ENCODE measurements around the gene GAREM1.
"Not testable (repeated sequence)": the region's sequence is repeated elsewhere in the genome, so short reads cannot be mapped to it uniquely, and the experiment has no call there.

The GAREM1 gene

GRCh38 chr18:32297579-32298170 lies 173.0 kb downstream of the GAREM1 start:
- no peak for TF ChIP-seq CTCF (IDR thresholded peaks at IDR 0.05; ENCODE audit: insufficient read depth, low read length, missing control alignments)
- POLR2A ChIA-PET = no interaction called here
- CTCF ChIA-PET = interaction anchor here (1.4 kb wide), 1 partner anchor 173 kb away, joined by 5 read pairs; the partner anchor contains the start of gene GAREM1
- no peak for DNase-seq (ENCODE audit: low read depth, low spot score)
- no peak overlapping the region for H3K4me3 ChIP-seq (ENCODE audit: low read depth, low read length)

GRCh38 chr18:32296851-32297250 lies 173.8 kb downstream of the GAREM1 start:
- no peak for TF ChIP-seq CTCF (IDR thresholded peaks at IDR 0.05; ENCODE audit: insufficient read depth, low read length, missing control alignments)
- ChIA-PET POLR2A (no interaction called here), CTCF (interaction anchor here (0.8 to 2.1 kb wide), 3 partner anchors 8 to 174 kb away, joined by 3 to 12 read pairs (median 3); partner anchors contain the start of gene GAREM1)
- H3K4me3 ChIP-seq (ENCODE audit: low read depth, low read length) = no peak overlapping the region
- DNase-seq (ENCODE audit: low read depth, low spot score) = no peak

DNA sequence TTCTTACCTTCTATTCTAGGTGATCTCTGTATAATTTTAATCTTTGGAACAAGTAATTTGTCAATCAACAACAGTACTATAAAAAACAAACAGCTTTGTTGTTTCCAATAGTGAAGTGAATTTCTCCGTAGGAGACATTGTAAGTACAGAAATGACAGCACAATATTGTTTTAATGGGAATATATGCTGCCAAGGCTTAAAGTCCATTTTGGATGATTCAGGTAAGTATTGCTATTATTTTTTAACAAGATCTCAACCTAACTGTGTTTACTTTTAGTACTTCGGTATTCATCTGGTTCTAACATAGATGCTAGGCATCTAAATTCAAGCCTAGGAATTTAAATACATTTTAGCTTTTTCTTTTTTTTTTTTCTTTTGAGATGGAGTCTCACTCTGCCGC lies 175.1 kb downstream of the GAREM1 start:
- ChIA-PET POLR2A (no interaction called here), CTCF (interaction anchor here (1.1 to 2.1 kb wide), 4 partner anchors 8 to 175 kb away, joined by 3 to 12 read pairs (median 3); partner anchors contain the start of gene GAREM1)
- DNase-seq (ENCODE audit: low read depth, low spot score) = no peak
- H3K4me3 ChIP-seq (ENCODE audit: low read depth, low read length) = no peak overlapping the region
- TF ChIP-seq CTCF (IDR thresholded peaks at IDR 0.05; ENCODE audit: insufficient read depth, low read length, missing control alignments) = no peak

DNA sequence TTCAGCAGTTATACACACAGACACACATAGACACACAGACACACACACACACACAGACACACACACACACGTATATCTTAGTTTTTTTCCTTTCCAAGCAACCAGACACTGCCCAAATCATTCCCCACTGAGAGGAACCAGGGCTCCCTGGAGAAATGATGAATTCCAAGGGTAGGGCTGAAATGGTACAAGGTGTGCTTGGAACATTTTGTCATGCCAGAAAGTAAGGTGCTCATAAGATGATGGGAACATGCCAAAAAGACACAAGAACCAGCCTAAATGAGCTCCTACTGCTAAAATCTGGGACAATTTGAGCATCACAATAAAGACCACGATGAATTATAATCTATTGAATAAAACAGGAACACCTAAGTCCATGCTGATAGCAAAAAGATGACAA lies 177.6 kb downstream of the GAREM1 start:
- no peak overlapping the region for H3K4me3 ChIP-seq (ENCODE audit: low read depth, low read length)
- no peak for DNase-seq (ENCODE audit: low read depth, low spot score)
- no peak for TF ChIP-seq CTCF (IDR thresholded peaks at IDR 0.05; ENCODE audit: insufficient read depth, low read length, missing control alignments)
- ChIA-PET POLR2A (no interaction called here), CTCF (interaction anchor here (0.7 to 1.2 kb wide), 2 partner anchors 36 to 177 kb away, joined by 3 to 10 read pairs; partner anchors contain the start of gene GAREM1)

- H3K4me3 ChIP-seq (ENCODE audit: low read depth, low read length); DNase-seq (ENCODE audit: low read depth, low spot score); POLR2A ChIA-PET: not testable (repeated sequence)
- CTCF ChIA-PET = interaction anchor here (1.5 to 10.1 kb wide), 4 partner anchors 14 to 258 kb away, joined by 5 to 186 read pairs (median 47); partner anchors contain the start of gene GAREM1
Measured at GRCh38 chr18:32291623-32292022, 179.1 kb downstream of the GAREM1 start.

DNA sequence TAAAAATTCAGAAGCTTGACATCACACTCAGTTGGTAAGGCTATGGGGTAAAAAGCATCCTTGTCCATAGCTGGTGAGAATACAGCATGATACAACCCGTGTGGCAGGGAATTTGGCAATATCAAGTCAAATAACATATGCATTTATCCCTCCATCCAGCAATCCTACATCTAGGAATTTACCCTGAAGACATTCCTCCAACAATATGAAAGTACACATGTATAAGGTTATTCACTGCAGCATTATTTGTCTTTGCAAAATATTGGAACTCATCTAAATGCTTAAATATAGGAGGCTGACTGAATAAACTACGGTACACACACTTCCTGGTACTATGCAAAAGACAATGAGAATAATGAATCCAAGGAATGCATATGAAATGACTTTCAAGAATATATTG lies 179.9 kb downstream of the GAREM1 start:
- CTCF ChIA-PET = interaction anchor here (0.6 to 10.1 kb wide), 14 partner anchors 9 to 1183 kb away, joined by 3 to 186 read pairs (median 8); partner anchors contain the start of gene GAREM1
- POLR2A ChIA-PET = no interaction called here
- no peak for DNase-seq (ENCODE audit: low read depth, low spot score)
- no peak for TF ChIP-seq CTCF (IDR thresholded peaks at IDR 0.05; ENCODE audit: insufficient read depth, low read length, missing control alignments)
- no peak overlapping the region for H3K4me3 ChIP-seq (ENCODE audit: low read depth, low read length)

Data from AG04449 (cell line).